ENCODE results near the gene PRR15L.

DNA sequence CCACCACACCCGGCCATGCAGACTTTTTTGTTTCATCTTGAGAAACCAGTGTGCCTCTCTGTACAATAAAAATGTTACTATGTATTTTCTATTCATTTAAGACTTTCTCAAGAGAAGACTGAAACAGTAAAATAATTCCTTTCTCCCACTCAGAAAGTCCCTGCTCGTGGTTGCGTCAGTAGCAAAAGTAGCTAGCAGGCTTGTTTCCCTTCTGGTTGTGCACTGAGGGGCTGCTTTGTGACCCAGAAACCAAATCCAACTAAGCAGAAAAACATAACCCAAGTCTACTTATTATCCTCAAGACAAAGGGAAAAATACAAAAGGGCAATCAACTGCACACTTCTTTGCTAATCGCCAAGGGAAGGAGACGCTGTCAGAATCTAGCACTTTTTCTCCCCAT, 19.7 kb downstream of the PRR15L start:
- no peak for TF ChIP-seq CTCF (IDR thresholded peaks at IDR 0.05)
- no peak for TF ChIP-seq POLR2A (IDR thresholded peaks at IDR 0.05)

Data from adrenal gland (tissue), 5 donors.